ENCODE results near the gene GLB1L.

The GLB1L gene

DNA sequence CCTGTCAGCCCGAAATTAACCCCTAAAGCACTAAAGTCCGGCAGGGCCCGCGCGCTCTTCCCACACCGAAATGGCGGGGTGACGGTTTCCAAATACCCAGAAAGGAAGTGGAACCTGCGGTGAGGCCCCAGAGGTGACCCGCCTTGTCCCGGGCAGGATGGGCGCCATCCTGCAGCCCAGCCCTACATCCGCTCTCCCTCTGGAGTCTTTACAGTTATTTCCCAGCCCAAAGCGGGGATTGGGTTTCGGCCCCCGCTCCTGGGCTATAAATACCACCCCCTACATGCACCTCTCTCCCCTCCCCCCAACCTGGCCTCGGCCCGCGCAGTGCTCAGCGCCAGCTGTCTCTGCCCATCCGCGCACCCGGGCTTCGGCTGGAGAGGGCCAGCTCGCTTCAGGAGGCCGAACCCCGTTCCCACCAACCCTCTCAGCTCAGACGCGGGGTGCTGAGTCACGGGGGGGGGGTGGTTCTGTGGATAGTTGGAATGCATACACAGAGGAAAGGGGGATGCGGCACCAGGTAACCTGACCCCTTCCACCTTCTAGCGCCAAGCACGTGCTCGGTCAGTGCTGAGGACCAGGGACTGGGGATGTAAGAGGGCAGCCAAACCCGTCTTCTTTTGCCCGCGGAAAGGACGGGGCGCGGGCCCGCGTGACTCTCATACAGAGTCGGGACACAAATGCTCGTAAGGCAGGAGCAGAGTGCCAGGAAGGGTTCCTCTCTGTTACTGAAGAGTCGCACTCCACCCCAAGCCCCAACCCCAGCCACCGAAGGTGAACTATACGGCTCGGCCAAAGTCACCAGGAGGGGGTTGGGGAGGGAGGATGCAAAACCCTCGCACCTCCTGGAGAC lies 7.9 kb upstream of the GLB1L start, which contains the start of gene TUBA4B:
Gene TUBA4B (plus strand): TSS at position 344 of the 853 bp plus-strand sequence. CDS start 165 bp downstream, at position 509.
- DNase-seq, result no peak

DNA sequence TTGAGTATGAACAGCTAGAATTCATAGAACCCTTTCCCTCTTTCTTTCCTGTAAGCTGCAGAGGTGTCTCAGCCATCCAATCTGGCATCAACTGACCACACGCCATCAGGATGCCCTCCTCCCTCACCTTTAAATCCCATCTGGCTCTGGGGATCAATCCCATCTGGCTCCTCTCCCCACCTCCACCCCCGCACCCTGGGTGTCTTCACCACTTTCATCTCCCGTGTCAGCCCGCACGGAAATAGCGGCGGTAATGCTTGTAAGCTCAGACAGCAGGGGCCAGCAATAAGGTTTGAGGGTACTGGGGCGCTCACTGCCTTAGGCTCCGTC lies 7.3 kb upstream of the GLB1L start:
- no peak for DNase-seq

DNA sequence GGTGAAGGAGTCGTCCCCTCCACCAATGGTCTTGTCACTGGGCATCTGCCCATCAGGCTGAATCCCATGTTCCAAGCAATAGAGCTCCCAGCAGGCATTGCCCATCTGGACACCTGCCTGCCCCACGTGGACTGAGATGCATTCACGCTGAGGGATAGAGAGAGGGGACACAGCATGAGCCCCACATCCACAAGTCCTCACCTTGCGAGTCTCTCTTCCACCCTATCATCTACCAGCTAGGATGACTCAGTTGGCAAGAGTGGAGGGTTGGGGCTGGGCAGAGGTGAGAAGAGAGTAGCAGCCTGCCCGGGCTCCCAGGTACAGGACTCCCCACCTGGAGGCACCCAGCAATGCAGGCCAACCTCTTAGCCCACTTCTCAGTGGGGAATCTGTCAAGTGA lies 6.8 kb upstream of the GLB1L start:
- no peak for DNase-seq

DNA sequence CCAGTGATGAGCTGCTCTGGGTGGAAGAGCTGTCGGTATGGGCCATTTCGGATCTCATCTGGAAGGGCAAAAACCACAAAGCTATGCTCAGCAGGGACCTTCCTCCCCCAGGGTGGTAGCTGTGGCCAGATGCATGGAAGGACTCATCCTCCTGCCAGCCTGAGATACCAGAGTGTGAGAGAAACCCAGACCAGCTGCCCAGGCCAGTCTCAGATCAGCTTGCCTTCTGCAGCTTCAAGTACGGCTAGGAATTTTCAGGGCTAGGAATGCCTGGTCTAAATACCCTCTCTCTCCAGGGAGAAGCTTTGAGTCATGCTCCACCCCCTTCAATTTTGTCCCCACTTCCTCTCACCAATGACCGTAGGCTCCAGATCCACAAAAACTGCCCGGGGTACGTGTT lies 6.4 kb upstream of the GLB1L start:
- DNase-seq, result no peak

DNA sequence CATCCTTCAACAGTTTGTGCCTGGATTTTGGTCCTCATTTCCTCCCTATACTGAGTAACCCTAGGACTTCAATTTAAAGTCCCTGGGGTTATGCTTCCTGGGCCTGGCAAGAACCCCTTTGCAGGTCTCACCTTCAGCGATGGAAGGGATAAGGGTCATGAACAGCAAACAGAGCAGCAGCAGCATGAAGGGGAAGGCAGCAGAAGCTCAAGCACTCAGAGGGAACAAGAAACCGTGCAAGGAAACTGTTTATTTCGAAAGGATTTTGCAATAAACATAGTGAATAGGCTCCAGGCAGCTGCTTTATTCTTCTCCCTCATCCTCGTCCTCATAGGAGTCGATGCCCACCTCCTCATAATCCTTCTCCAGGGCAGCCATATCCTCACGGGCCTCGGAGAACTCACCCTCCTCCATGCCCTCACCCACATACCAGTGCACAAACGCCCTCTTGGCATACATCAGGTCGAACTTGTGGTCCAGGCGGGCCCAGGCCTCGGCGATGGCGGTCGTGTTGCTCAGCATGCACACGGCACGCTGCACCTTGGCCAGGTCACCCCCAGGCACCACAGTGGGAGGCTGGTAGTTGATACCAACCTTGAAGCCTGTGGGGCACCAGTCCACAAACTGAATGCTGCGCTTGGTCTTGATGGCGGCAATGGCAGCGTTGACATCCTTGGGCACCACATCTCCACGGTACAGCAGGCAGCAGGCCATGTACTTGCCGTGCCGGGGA lies 5.0 kb upstream of the GLB1L start:
- DNase-seq, result no peak

DNA sequence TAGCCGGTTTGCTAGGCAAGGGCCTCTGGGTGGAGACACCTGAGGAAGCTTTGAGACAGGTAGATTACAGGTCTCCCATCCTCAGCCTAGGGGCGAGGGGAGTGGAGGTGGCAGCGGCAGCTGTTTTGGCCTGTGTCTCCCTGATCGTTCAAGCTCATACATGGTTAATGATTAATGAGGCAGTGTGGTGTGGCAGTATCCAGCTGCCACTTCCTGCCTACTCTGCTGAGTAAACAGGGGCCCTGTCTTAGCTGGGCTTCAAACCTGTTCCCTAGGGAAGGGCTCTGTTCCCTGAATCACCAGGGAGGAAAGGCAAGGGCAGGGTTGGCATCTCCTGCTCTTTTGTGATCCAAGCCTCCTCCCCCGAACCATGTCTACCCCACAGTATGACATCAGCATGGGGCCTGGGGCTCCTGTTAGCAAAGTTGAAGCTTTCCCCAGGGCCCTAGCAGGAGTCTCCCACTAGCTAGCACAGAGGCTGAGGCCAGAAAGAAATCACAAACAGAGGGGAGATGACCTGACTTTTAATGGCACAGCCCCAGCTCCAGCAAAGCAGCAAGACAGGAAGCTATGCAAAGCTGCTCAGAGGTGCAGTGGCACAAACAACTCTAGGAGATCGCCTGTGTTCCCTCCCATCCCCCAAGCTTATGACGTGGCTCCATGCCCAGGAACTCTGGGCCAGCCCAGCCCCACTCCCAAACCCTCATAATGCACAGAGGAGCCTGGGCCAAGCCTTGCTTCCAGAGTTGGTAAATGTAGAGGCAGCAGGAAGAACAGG lies 4.1 kb upstream of the GLB1L start:
- peak; percentile 76 for DNase-seq

DNA sequence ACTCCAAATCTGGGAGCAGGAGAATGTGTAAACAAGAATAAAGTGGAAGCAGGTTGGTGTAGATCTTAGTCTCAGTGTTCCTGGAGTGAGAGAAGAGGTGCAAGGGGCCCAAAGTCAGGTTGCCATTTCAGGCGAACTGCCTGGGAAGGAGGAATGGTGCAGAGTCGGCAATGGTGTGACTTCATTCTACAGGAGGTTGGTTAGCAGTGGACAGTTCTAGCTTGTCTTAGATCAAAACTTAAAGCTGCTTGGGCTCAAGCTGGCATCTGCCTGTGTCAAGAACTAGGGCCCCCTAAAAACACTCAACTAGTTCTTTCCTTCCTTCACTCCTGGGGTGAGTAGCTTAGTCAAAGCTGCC lies 3.6 kb upstream of the GLB1L start:
- DNase-seq, result no peak

DNA sequence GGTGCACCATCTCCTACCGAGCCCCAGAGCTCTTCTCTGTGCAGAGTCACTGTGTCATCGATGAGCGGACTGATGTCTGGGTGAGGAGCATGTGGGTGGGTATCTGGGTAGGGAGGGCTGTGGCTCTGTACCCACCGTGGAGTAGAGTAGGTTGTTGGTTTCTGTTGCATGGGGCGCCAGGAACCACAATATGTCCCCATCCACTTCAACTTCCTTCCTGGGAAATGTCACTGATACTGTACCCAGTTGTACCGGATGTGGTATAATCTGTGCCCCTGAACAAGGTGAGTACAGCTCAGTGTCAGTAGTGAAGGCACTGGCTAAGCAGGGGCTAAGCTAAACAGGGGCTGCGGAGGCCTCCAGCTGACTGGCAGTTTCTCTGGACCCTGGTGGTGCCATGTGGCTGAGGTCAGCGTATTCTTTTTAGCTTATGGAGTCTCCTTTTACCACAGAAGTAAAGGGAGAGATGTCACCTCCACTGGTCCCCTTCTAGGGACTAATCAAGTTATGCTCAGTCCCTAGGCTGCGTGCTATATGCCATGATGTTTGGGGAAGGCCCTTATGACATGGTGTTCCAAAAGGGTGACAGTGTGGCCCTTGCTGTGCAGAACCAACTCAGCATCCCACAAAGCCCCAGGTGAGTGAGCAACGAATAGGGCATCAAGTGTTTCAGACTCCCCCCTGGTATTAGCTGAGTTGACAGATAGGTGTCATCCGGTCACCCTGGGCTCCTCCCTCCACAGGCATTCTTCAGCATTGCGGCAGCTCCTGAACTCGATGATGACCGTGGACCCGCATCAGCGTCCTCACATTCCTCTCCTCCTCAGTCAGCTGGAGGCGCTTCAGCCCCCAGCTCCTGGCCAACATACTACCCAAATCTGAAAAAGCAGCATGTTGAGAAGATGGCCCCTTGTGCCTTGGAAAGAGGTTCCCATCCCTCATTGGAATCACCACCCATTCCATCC lies 2.7 kb upstream of the GLB1L start:
- DNase-seq, result no peak

DNA sequence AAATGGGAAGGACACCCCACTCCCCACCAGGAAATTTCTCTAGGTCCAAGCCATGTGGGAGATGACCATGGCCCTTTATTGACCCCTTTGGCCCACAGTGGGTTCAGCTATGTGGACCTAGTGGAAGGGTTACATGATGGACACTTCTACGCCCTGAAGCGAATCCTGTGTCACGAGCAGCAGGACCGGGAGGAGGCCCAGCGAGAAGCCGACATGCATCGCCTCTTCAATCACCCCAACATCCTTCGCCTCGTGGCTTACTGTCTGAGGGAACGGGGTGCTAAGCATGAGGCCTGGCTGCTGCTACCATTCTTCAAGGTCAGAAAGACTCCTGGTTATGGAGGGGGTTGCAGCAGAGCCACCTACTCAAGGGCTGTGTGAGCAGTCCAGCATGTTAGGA lies 1.3 kb upstream of the GLB1L start:
- DNase-seq, result no peak

DNA sequence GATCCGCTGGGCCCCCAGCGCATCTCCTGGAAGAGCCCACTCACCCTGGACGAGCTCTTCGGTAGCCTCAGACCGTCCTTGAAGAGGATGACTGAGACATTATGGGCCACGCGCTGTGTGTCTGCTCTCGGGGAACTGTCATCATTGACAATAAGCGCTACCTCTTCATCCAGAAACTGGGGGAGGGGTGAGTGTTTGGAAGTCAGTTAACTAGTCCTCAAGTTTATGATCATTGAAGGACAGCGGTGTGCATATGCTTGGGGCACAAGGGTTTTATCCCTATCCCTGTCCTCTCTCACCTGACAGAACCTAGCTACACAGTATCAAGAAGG lies 621 bp upstream of the GLB1L start:
- no peak for DNase-seq

DNA sequence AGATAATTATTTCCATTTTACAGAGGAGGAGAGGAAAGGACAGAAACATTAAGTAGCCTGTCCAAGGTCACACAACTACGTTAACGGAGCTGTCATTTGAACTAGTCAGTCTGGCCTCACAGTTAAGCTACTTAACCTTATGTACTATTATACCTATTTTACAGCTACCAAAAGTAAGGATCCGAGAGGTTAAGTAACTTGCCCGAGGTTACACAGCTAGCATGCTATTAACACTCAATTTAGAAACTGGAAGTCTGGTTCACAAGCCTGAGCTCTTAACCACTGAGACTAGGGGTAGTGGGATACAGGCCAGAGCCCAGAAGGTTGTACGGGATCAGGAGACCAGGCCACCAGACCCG lies 476 bp downstream of the GLB1L start:
- DNase-seq, result no peak

DNA sequence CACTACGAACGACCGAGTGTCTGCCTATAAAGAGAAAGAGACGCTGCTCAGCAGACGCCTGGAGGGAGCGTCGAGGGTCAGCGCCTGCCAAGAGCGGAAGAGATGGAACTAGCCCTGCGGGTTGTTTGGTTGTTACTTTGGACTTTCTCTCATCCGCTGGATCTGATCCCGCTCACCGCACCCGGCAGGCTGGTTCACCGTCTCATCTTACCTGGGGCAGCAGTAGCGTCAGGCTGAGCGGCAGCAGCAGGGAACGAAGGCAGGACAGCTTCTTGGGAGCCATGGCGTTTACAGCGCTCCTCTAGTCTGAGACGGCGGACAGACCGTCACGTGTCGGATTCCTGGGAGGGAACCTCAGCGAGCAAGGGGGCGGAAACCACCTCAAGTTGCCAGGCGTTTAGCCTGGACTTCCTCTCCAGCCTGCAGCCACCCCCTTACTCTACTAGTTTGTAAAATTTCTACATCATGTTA lies 1.9 kb downstream of the GLB1L start:
- DNase-seq, result no peak

DNA sequence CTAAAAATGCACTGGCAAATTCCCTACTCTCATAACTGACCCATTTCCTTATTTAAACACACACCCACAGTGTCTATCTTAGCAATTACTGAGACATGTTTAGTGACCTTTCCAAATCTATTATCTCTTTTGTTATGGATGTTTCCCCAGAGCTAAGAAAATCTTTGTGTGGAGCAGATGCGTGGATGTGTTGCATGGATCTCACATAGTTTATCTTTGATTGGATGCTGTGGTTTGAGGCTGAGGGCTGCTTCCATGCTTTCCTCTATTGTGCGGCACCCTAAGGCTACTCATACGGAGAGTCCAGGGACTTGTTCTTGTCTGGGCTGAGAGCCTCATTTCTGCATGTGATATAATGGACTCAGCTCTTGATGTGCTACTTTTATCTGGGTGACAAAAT lies 10.9 kb downstream of the GLB1L start:
- no peak for DNase-seq

DNA sequence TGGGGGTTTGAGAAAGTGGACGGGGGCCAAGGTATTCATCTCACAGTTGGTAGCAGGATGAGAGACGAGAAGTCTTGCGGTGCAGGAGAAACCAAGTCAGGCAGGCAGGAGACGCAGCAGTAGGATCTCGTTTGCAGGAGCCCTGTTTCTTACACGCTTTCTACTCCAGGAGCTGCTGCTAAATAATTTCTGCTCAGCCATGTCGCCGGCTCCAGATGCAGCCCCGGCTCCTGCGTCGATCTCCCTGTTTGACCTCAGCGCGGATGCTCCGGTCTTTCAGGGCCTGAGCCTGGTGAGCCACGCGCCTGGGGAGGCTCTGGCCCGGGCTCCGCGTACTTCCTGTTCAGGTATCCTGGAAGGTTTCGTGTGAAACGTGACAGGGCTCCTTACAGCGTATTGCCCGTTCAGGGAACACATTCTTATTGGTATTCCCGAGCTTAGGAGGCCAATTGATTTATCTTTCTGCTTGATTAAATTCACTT lies 15.1 kb downstream of the GLB1L start:
- no peak for DNase-seq

DNA sequence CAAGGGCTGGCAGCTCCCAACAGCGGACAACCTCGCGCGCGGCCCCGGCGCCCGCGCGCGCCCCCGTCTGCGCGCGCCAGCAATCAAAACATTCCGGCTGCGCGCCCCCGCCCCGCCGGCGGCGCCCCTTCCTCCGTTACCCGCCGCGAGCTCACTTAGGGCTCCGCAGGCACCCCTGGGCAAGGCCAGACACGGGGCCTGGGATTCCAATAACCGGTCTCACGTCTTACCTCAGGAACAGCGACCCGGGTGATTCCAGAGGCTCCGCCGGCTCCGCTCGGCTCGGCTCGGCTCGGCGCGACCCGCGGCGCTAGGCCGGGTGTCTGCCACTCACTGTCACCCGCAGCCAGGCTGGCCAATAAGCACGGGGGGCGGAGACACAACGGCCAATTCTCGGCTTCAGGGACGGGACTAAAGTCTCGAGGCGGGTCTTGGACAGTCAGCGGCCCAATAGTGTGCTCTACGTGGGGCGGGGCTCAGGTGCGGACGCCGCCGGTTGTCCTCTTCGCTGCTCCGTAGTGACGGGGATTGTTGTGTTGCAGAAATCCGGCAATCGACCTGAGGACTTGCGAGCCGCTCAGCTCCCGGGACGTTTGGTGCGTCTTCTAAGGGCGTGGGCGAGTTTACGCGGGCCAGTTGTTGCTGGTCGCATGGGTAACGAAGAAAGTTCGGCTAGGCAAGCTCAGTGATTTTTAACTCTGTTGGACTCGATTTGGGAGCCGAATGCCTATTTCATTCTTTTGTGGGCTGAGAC lies 15.8 kb downstream of the GLB1L start, which contains the start of the genes ANKZF1 and ATG9A:
Gene ANKZF1 (plus strand): TSS at position 502 of the 754 bp plus-strand sequence. CDS start 452 bp downstream, outside the sequence.
Gene ATG9A (minus strand): TSS at position 332 of the 754 bp plus-strand sequence. CDS start 1,612 bp downstream, outside the sequence.
- DNase-seq, result peak; percentile 94

DNA sequence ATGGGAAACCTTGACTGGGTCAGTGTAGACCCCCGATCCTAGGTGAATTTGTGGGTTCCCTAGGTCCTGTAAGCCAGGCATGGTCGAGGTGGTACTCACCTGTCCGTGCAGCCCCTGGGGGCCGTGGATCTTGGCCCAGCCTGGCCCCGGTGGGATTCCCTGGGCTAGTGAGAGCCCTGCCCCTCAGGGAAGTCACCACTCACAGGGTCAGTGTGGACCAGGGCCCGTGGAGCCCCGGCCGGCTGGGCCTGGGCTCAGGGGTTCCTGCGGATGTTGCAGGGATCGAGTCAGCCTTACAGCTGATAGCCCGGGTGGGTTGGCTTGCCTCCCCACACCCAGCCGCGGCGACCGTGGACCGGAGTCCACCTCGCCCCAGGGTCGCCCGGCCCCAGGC lies 16.3 kb downstream of the GLB1L start:
- DNase-seq, result no peak

DNA sequence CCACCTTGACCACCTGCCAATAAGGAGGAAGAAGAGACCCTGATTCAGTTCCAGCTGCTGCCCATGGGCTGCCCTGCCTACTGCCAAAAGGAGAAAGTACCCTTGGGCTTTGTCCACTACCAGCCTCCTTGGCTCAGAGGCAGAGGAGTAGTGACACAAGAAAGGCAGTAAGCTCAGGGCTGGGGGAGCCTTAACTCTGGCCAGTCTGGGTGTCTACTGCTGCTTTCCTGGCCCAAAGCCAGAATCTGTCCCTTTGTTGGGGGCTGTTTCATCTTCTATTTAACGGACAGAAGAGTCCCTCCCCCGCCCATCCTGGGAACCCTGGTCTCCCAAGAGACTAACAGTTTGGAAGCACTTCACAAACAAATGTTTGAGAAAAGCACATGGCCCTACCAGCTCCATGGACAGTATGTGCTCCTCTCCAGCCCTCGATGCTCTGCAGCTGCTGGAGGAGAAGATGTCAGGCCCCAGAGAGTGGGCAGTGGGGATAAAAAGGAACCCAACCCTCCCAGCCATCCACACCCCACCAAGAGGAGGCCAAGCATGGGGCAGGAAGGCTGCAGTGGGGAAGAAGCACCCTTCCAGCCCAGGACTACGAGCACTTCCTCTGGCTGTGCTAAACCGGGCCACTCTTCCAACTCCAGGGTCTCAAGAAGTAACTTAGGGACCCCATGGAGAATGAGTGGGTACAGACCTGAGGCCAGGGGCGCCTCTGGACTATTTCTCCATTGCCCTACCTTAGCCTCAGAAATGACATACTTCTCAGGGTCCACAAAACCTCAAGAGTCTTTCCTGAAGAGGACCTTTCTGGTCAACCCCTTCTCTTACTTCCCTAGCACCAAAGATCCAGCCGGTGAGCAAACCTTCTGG lies 17.0 kb downstream of the GLB1L start:
- no peak for DNase-seq

DNA sequence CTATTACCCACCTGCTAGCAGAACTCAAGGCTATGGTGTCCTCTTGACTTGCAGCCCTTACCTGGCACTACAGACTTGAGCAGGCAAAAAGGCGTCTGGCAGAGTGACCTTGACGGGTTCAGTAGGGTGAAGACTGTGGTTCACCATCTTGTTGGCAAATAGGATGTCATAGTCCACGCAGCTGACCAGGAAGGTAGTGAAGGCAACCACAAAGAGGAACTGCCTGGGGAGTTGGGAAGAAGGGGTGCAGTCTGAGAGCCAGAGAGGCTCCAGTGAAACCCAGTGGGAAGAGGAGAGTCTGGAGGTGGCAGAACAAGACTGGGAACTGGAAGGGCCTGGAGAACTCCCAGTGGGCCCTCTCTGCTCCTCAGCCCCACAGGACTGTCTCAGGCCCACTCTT lies 19.9 kb downstream of the GLB1L start:
- DNase-seq, result no peak

DNA sequence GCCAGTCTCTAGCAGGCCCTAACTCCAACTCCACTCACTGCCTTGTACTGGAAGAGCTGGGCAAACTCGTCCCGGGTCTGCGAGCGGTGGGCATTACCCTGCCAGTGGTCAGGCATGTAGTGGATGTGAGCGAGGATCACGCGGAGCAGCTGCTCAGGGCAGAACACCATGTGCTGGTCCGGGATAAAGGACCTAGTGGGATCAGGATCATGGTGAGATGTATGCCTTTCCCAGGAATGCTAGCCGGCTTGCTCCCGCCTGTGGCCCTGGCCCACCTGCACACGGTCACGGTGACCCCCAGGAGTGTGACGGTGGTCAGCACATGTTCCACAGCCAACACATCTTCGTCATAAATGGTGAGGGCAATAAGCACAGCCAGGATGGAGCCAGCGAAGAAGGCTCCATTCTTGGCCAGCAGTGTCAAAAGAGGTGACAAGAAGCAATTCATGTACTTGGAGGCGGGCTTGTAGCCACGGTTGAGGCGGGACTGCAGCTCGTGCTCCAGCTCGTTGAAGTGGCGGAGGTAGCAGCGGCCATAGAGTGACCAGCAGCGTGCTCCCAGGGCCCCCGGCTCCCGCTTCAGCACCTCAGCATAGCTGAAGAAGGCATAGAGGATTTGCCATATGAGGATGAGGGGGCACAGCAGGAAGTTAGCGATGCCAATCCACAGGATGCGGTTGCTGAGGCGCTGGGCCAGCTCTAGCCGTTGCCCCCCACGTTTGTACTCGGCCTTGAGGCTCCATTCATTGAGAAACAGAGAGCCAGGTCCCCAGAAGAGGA lies 21.2 kb downstream of the GLB1L start:
- DNase-seq, result no peak

Measured in T1000 (cell line).